Measurements from ENCODE around the gene GABRA4. TPM values are rescaled to one million over a fixed set of nuclear protein-coding genes. Genes with fewer than 3 reads are reported as not detected.

Gene GABRA4
- total and polyA plus RNA-seq, 10 of the 15 experiments (the other 5 are each of a cell fraction or from before 2014, with no cell fraction given) = 0.69 to 14.6 (median 1.1) TPM

GRCh38 chr4:46953564-46953963, 39.8 kb downstream of the GABRA4 start (continued):
- TF ChIP-seq BCL3 (IDR thresholded peaks at IDR 0.05; ENCODE audit: borderline replicate concordance, insufficient read depth, low read depth, low read length, poor library complexity, severe bottlenecking) = no peak

DNA sequence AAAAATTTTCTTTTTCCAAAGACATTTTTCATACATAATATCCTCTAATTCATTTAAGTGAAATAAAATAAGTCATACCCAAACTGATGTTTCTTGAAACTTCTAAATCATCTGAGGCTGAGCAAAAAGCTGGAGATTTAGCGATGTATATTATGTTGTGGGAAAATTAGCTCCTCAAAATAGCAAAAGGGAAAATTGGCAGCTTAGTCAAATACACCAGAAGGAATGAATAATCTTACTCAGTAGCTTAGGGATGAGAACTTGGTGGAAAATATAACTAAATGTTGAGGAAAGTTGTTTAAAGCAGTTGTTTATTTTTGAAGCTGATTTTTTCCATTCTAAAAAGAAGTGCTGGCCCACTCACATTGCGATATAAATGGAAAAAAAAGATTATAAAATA, 40.9 kb downstream of the GABRA4 start:
- no peaks in the 10 kb centered on the region for H3K27me3 ChIP-seq (replicated peaks in 1 of 2; ENCODE audit: control insufficient read depth in 2 of 2, insufficient read depth in 2 of 2, low read length in 1 of 2)
- no peak for ATAC-seq
- DNase-seq (ENCODE audit: low read depth, low spot score) = no peak
- ChIA-PET SMC1A (ENCODE audit: uncharacterized antibody, unreplicated experiment) (interaction anchor here (0.9 to 4.3 kb wide), 11 partner anchors 9 to 59 kb away, joined by 3 to 47 read pairs (median 4); no protein-coding TSS in a partner anchor), CTCF (interaction anchor here (1.0 to 6.5 kb wide), 5 partner anchors 12 to 23 kb away, joined by 3 to 41 read pairs (median 6); no protein-coding TSS in a partner anchor), RAD21 (ENCODE audit: unreplicated experiment) (interaction anchor here (0.9 to 1.9 kb wide), 5 partner anchors 11 to 59 kb away, joined by 3 to 6 read pairs (median 4); no protein-coding TSS in a partner anchor), POLR2A (interaction anchor here (2.1 kb wide), 1 partner anchor 59 kb away, joined by 11 read pairs; no protein-coding TSS in a partner anchor)
- H3K79me2 ChIP-seq (ENCODE audit: control insufficient read depth, insufficient read depth, low read length) = no peaks in the 10 kb centered on the region
- H3K9me3 ChIP-seq (replicated peaks; ENCODE audit: control insufficient read depth, insufficient read depth, low read length) = no peaks in the 10 kb centered on the region
- no peak overlapping the region for H3K27ac ChIP-seq (ENCODE audit: control insufficient read depth, insufficient read depth)
- H2AFZ ChIP-seq (ENCODE audit: control insufficient read depth, low read depth, low read length) = no peak overlapping the region
- H3K36me3 ChIP-seq (ENCODE audit: control insufficient read depth in 2 of 2, insufficient read depth in 2 of 2, low read length in 1 of 2) = no peaks in the 10 kb centered on the region
- no peaks in the 10 kb centered on the region for H4K20me1 ChIP-seq (ENCODE audit: control insufficient read depth, insufficient read depth)
- no TSS peak for BruUV-seq (replicated peaks)
- in situ Hi-C loops (cut with MboI) (no loop called here), intact Hi-C loops (cut with micrococcal nuclease; ENCODE audit: unreplicated experiment) (no loop called here)
- no peak overlapping the region for H3K4me3 ChIP-seq
- no peak overlapping the region for H3K9ac ChIP-seq (ENCODE audit: control insufficient read depth, insufficient read depth, low read length)
- 0% methylated on average over 2 of the region's 2 CpGs for WGBS (ENCODE audit: insufficient coverage, insufficient replicate concordance, low lambda C conversion rate, missing lambda C conversion rate)
- FAIRE-seq = no peak
- no peak overlapping the region for H3K4me2 ChIP-seq (ENCODE audit: control insufficient read depth, insufficient read depth)
- no peaks in the 10 kb centered on the region for H3K4me1 ChIP-seq (ENCODE audit: control insufficient read depth, insufficient read depth, low read length)
- TF ChIP-seq PRDM15 (CRISPR knock-in tag; IDR thresholded peaks at IDR 0.05) (no peak), POLR2AphosphoS5 (IDR thresholded peaks at IDR 0.05; ENCODE audit: low read length) (no peak), JUND (IDR thresholded peaks at IDR 0.05; ENCODE audit: low read depth, low read length) (no peak), TARDBP (IDR thresholded peaks at IDR 0.05; ENCODE audit: borderline replicate concordance) (no peak), MTA2 (IDR thresholded peaks at IDR 0.05; ENCODE audit: low read depth) (no peak), YY1 (IDR thresholded peaks at IDR 0.05; ENCODE audit: low read depth, low read length) (no peak), NR2C2 (IDR thresholded peaks at IDR 0.05; ENCODE audit: borderline replicate concordance, control insufficient read depth, insufficient read length, low read depth) (no peak), FOXK2 (IDR thresholded peaks at IDR 0.05) (no peak), ASH2L (IDR thresholded peaks at IDR 0.05; ENCODE audit: borderline replicate concordance, low read depth) (no peak), ZBED1 (IDR thresholded peaks at IDR 0.05; ENCODE audit: borderline replicate concordance) (no peak), YBX1 (IDR thresholded peaks at IDR 0.05) (no peak), NFYB (IDR thresholded peaks at IDR 0.05; ENCODE audit: insufficient read depth, low read depth, low read length) (no peak)
- TF ChIP-seq, protein P1, sequence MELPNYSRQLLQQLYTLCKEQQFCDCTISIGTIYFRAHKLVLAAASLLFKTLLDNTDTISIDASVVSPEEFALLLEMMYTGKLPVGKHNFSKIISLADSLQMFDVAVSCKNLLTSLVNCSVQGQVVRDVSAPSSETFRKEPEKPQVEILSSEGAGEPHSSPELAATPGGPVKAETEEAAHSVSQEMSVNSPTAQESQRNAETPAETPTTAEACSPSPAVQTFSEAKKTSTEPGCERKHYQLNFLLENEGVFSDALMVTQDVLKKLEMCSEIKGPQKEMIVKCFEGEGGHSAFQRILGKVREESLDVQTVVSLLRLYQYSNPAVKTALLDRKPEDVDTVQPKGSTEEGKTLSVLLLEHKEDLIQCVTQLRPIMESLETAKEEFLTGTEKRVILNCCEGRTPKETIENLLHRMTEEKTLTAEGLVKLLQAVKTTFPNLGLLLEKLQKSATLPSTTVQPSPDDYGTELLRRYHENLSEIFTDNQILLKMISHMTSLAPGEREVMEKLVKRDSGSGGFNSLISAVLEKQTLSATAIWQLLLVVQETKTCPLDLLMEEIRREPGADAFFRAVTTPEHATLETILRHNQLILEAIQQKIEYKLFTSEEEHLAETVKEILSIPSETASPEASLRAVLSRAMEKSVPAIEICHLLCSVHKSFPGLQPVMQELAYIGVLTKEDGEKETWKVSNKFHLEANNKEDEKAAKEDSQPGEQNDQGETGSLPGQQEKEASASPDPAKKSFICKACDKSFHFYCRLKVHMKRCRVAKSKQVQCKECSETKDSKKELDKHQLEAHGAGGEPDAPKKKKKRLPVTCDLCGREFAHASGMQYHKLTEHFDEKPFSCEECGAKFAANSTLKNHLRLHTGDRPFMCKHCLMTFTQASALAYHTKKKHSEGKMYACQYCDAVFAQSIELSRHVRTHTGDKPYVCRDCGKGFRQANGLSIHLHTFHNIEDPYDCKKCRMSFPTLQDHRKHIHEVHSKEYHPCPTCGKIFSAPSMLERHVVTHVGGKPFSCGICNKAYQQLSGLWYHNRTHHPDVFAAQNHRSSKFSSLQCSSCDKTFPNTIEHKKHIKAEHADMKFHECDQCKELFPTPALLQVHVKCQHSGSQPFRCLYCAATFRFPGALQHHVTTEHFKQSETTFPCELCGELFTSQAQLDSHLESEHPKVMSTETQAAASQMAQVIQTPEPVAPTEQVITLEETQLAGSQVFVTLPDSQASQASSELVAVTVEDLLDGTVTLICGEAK (IDR thresholded peaks at IDR 0.05; ENCODE audit: borderline replicate concordance) = no peak
